ENCODE results near the gene CCDC142.
"Not testable (repeated sequence)": the region's sequence is repeated elsewhere in the genome, so short reads cannot be mapped to it uniquely, and the experiment has no call there.

Gene CCDC142

GRCh38 chr2:74462054-74462785 lies 20.6 kb downstream of the CCDC142 start:
- no peak for TF ChIP-seq CTCF (IDR thresholded peaks at IDR 0.05; ENCODE audit: low read depth, low read length)
- in situ Hi-C loops (cut with HindIII; ENCODE audit: low sequenced_read_pairs), result no loop called here
- H3K4me3 ChIP-seq (ENCODE audit: low read depth, low read length), result no peak overlapping the region
- no peak for DNase-seq (ENCODE audit: low read depth, low spot score)

GRCh38 chr2:74461187-74462053 lies 21.4 kb downstream of the CCDC142 start:
- no peak for TF ChIP-seq CTCF (IDR thresholded peaks at IDR 0.05; ENCODE audit: low read depth, low read length)
- no peak for DNase-seq (ENCODE audit: low read depth, low spot score)
- in situ Hi-C loops (cut with HindIII; ENCODE audit: low sequenced_read_pairs), result no loop called here
- H3K4me3 ChIP-seq (ENCODE audit: low read depth, low read length), result no peak overlapping the region

- in situ Hi-C loops (cut with HindIII; ENCODE audit: low sequenced_read_pairs); H3K4me3 ChIP-seq (ENCODE audit: low read depth, low read length); DNase-seq (ENCODE audit: low read depth, low spot score): not testable (repeated sequence)
Measured at GRCh38 chr2:74460187-74460586, 22.6 kb downstream of the CCDC142 start.

- DNase-seq (ENCODE audit: low read depth, low spot score); in situ Hi-C loops (cut with HindIII; ENCODE audit: low sequenced_read_pairs): not testable (repeated sequence)
- H3K4me3 ChIP-seq (ENCODE audit: low read depth, low read length), result peak overlapping the region; percentile 89
Measured at GRCh38 chr2:74459503-74460118, 23.2 kb downstream of the CCDC142 start.

- peak overlapping the region; percentile 89 for H3K4me3 ChIP-seq (ENCODE audit: low read depth, low read length)
- TF ChIP-seq CTCF (IDR thresholded peaks at IDR 0.05; ENCODE audit: low read depth, low read length), result no peak
- no peak for DNase-seq (ENCODE audit: low read depth, low spot score)
- in situ Hi-C loops (cut with HindIII; ENCODE audit: low sequenced_read_pairs), result no loop called here
Measured at GRCh38 chr2:74458938-74459363, 23.8 kb downstream of the CCDC142 start.

GRCh38 chr2:74458132-74458937 lies 24.5 kb downstream of the CCDC142 start, which contains the start of gene WBP1:
Gene WBP1, plus strand, starts transcription at chr2:74458438. Its CDS starts 165 bp downstream, at chr2:74458603.
- H3K4me3 ChIP-seq (ENCODE audit: low read depth, low read length), result peak within 1 kb of the TSS; percentile 89
- DNase-seq (ENCODE audit: low read depth, low spot score), result peak; percentile 100
- TF ChIP-seq CTCF (IDR thresholded peaks at IDR 0.05; ENCODE audit: low read depth, low read length), result no peak
- in situ Hi-C loops (cut with HindIII; ENCODE audit: low sequenced_read_pairs), result no loop called here

GRCh38 chr2:74457549-74458131 lies 25.2 kb downstream of the CCDC142 start:
- no peak for TF ChIP-seq CTCF (IDR thresholded peaks at IDR 0.05; ENCODE audit: low read depth, low read length)
- DNase-seq (ENCODE audit: low read depth, low spot score), result no peak
- peak overlapping the region; percentile 53 for H3K4me3 ChIP-seq (ENCODE audit: low read depth, low read length)
- in situ Hi-C loops (cut with HindIII; ENCODE audit: low sequenced_read_pairs), result no loop called here

Data from astrocyte of the spinal cord (primary cell).